GM21367 (cell line): ENCODE results near the gene FCRL5.
A peak's percentile ranks its signal among the peaks of the same experiment; 100 is the strongest.

ENCODE experiments used
- ATAC-seq: cut with Tn5 transposase; IDR thresholded peaks from one replicate; pipeline ENCODE4 v1.9.1; 2021; ENCODE audit not compliant: unreplicated experiment

The FCRL5 gene

GRCh38 chr1:157532569-157532968, 19.7 kb downstream of the FCRL5 start:
- ATAC-seq: no peak

- peak; percentile 65 for ATAC-seq
Measured at GRCh38 chr1:157523774-157524493, 28.4 kb downstream of the FCRL5 start.

GRCh38 chr1:157521056-157521455, 31.3 kb downstream of the FCRL5 start:
- ATAC-seq: no peak

DNA sequence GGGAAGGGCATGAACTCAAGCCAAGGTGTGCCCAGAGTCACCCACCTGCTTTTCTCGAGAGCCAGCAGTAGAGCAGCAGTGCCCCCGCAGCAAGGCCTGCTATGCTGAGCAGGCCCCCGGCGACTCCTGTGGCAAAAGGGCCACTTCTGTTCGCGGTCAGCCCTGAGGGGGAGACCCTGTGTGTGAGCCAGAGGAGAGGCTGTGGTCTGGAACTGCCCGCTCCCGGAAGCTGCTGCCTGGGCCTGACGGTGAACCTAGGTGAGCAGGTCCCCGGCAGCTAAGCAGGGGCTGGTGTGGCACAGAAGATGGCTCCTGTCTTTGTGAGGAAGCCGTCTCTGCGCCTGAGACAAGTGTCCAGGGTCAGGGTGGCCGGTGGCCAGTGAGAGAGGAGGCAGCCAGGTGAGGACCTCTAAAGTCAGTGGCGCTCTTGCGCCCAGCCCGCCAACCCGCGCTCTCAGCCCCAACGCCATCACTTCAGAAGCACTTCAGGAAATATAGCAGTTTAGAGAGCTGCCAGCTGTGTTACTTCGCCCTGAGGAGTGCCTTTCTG, 31.9 kb downstream of the FCRL5 start:
- no peak for ATAC-seq

GRCh38 chr1:157519451-157519850, 32.9 kb downstream of the FCRL5 start:
- no peak for ATAC-seq

DNA sequence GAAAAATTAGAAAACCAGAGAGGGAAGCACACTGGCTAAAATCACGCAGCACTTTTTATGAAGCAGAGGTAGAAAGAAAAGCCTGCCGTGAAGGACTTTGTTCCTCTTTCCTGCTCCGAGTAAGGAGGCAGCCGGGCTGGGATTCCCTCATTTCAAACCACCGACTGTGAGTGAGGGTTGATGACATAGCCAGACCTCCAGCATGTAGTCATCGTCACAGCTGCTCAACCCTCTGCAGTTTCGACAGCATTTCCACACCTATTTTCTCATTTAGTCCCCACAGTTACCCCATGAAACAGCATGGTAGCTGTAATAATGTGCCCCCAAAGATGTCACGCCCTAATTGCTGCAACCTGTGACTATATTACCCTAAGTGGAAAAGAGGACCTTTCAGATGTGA, 35.3 kb downstream of the FCRL5 start:
- no peak for ATAC-seq

- no peak for ATAC-seq
Measured at GRCh38 chr1:157515709-157516108, 36.6 kb downstream of the FCRL5 start.

DNA sequence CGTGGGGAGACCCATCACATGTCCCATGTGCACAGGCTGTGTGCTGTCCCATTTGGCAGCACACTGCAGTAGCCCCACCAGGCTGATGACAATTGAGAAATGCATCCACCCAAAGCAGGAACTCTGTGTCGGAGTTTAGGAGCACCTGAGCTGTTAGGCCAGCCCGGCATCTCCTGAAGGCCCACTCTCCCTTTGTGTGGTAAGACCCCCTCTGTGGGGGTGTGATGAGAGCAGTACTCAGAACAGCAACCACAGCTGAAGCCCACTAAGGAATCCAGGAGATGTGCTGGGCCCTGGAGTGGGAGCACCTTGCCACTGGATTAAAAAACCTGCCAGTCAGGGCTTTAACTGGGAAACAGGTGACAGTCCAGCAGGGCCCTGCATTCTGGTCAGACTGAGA, 37.2 kb downstream of the FCRL5 start:
- no peak for ATAC-seq

DNA sequence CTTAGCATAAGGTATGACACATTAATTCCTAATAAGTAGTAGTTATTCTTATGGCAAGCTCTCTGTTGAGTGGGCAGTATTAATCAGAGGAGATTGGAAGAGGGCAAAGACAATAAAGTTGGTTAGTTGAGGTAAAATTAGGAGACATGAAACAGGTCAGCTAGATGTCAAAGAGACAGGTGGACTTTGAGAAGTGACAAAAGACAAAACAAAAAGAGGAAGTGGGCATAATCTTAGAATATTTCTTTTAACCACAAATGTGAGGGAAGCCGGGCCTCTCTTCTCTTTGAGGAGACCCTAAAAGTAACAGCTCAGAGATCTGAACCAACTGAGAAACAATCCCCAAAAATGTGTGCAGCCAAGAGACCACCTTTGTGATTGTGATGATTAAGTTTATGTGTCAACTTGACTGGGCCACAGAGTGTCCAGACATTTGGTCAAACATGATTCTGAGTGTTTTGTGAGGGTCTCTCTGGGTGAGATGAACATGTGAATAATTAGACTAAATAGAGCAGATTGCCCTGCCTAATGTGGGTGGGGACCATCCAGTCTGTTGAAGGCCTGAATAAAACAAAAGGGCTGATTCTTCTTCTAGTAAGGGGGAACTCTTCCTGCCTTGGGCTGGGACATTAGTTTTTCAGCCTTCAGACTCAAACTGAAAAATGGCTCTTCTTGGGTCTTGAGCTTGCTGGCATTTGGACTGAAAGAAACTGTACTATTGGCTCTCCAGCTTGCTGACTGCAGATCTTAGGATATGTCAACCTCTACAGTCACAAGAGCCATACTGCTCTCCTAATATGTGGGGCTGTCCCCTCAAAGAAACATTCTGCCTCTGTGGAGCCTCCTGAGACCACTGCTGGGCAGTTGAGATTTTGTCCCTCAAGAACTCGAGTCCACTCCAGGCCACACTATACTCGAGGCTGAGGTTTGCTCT, 40.0 kb downstream of the FCRL5 start:
- no peak for ATAC-seq

- no peak for ATAC-seq
Measured at GRCh38 chr1:157509546-157510232, 42.6 kb downstream of the FCRL5 start.

GRCh38 chr1:157505481-157506272, 46.6 kb downstream of the FCRL5 start:
- peak; percentile 92 for ATAC-seq

GRCh38 chr1:157504646-157505045, 47.7 kb downstream of the FCRL5 start:
- no peak for ATAC-seq

DNA sequence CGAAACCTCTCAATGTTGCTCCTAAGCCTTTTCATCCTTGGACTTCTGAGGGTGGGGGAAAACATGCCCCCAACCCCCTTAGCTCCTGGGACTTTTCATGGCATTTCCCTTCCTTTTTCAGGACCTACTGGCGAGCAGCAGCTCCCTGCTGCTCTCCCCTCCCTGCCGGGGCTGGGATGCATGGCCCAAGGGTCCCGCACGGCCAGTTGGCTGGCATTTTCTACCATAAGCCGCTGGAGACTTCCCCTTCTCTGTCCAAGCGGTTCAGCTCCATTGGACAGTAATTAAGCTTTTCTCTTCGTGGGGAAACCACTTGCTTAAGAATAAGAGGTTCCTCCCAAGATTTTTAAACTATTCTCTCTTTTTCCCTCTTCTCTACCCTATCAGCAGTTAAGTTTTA, 52.8 kb downstream of the FCRL5 start:
- no peak for ATAC-seq

GRCh38 chr1:157498736-157499090, 53.6 kb downstream of the FCRL5 start:
- no peak for ATAC-seq

DNA sequence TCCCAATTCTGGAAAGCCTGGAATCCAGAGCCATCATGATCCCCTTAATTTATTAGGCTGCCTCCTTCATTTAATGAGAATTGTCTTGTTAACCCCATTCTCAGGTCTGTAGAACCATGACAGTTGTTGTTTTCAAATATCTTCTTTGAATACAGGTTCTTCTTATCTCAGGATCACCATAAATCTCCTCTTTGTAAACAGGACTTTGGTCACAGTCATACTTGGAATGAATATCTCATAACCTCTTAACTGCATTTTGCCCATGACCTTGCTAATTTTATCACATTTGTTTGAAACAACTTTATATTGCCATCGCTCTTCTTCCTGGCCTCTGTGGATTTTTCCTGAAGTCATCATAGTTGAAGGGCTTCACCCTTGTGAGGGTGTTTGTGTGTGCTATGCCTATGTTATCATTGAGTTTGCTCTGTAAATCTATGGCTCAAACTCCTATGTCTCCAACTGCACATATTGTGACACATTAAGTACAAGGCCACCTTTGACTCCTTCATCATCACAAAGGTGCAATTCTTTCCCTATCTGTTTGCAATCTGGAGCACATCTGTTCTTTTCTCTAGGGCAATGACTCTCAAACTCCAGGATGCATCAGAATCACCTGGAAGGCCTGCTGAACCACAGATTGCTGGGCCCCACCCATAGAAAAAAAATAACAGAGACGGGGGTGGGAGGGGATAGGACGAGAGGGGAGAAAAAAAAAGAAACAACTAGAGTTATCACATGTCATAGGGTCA, 54.2 kb downstream of the FCRL5 start:
- no peak for ATAC-seq

DNA sequence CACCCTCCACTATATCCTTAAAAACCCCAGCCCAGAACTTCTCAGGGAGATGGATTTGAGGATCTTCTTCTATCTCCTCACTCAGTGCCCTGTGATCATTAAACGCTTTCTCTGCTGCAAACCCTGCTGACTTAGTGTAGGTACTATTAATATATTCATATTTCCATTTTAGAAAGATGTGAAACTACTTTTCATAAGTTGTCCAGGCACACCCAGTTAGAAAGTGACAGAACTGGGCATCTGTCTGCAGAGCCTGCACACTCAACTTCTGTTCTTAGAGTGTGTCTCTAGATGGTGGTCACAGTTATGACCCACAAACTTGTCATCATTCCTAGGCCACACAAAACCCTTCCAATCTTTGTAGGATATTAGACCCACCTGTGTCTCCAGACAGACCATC, 55.0 kb downstream of the FCRL5 start:
- ATAC-seq: no peak

DNA sequence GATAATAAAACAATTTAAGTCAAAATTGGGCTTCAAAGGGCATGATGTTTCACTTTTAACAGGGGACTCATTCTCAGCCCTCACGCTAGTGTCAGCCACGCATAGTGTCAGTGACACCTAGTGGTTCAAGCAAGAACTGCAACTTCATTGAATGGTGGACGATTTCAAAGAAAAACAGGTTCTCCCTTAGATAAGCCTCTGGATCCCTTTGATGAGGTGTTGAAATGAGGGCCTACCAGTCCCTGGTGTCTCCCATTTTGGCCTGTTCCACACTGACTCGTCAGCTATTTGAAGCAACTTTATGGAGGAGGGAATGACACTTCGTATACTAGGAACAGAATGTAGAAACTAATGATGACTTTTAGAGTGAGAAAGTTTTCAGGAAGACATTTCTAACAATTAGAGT, 56.2 kb downstream of the FCRL5 start:
- no peak for ATAC-seq

DNA sequence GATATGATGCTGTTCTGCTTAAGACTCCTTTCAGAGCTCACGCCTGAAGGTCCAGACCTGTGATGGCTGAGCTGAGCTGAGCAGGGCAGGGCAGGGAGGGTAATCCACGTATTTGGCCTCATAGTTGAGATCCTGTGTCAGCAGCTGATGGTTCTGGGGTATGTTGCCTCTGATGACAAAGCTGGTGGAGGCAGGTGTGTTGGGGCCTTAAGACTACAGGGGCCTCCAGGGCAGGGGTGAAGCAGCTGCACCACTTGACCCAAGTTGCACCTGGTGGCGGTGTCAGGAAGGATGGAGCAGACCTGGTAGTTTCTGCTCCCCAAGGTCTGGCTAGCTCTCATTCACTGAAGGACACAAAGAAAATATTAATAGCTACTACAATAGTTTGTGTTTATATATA, 57.0 kb downstream of the FCRL5 start:
- no peak for ATAC-seq

GRCh38 chr1:157494093-157494492, 58.2 kb downstream of the FCRL5 start:
- ATAC-seq: no peak
